ENCODE data around the gene SUMO1.

GRCh38 chr2:202208526-202208925 is 29.9 kb downstream of the SUMO1 start:
- no peak for TF ChIP-seq CTCF (IDR thresholded peaks at IDR 0.05; ENCODE audit: insufficient read depth, low read depth, low read length)
- no peak for TF ChIP-seq EZH2 (IDR thresholded peaks at IDR 0.05; ENCODE audit: insufficient read depth, low read length)

All from astrocyte (in vitro differentiated cells and primary cell).